Left ventricle myocardium superior (tissue), 1 donor: ENCODE data around the gene SANBR. TPM values are rescaled to one million over a fixed set of nuclear protein-coding genes. Genes with fewer than 3 reads are reported as not detected.
"Not testable (repeated sequence)": the region's sequence is repeated elsewhere in the genome, so short reads cannot be mapped to it uniquely, and the experiment has no call there.

Source experiments
- ATAC-seq: fragments of 200-7000 bp; cut with Tn5 transposase; one replicate; pipeline ENCODE4 v1.9.1; 2020; ENCODE audit warnings: mild to moderate bottlenecking, moderate library complexity
- DNase-seq: peaks from one replicate; pipeline ENCODE4 v3.0.0-alpha.2; 2020
- intact Hi-C: fragments of 100-400 bp; cut with micrococcal nuclease; formaldehyde crosslinking; loops from one replicate; pipeline ENCODE4 v1.11.0; 2022
- long read RNA-seq: library from polyadenylated mRNA; unstranded; transcript quantifications from one replicate; pipeline ENCODE4 v2.0.0, GENCODE V29; 2021
- total RNA-seq: library from RNA; stranded (reverse); fragmentation: NEBNext Ultra II Directional; extraction: Animal tissue kit (Norgen Biotek cat#: 25700); gene quantifications from one replicate; pipeline ENCODE4 v1.2.1, GENCODE V29; 2021
- donor health status: DM: no; HTN: yes; CAD: no; lungs with severe emphysema.

The SANBR gene
- 6.4 TPM for total RNA-seq
- long read RNA-seq, full-length matches to known transcripts = 2 of 9 reads
- long read RNA-seq, partial matches to known transcripts = 4 of 9 reads
- long read RNA-seq, other reads (novel, unspliced or antisense) = 3 of 9 reads

GRCh38 chr2:61065714-61066709 lies at the start of gene SANBR:
Gene SANBR, plus strand, starts transcription at chr2:61065871. Its CDS starts 4,480 bp downstream, at chr2:61070351.
- ATAC-seq (peak; percentile 99), DNase-seq (peak; percentile 93)
- intact Hi-C loops = no loop called here

GRCh38 chr2:61015976-61016375 lies 49.7 kb upstream of the SANBR start:
- DNase-seq (no peak), ATAC-seq (no peak)
- intact Hi-C loops = no loop called here

- intact Hi-C loops = no loop called here
- ATAC-seq (no peak), DNase-seq (no peak)
Measured at GRCh38 chr2:61016392-61017002, 49.2 kb upstream of the SANBR start.

- peak; percentile 91 for ATAC-seq
- intact Hi-C loops = no loop called here
- DNase-seq = peak; percentile 72
Measured at GRCh38 chr2:61017003-61017555, 48.6 kb upstream of the SANBR start.

GRCh38 chr2:61017556-61018317 lies 47.9 kb upstream of the SANBR start, which contains the start of the genes PEX13 and PUS10:
Gene PEX13, plus strand, starts transcription at chr2:61017720. Its CDS starts 40 bp downstream, at chr2:61017760.
Gene PUS10, minus strand, starts transcription at chr2:61018255. Its CDS starts 6,365 bp downstream, at chr2:61011890.
- intact Hi-C loops = no loop called here
- ATAC-seq (peak; percentile 97), DNase-seq (peak; percentile 83)

GRCh38 chr2:61018318-61018755 lies 47.3 kb upstream of the SANBR start:
- DNase-seq (no peak), ATAC-seq (no peak)
- intact Hi-C loops = no loop called here

GRCh38 chr2:61018798-61019197 lies 46.9 kb upstream of the SANBR start:
- no peak for ATAC-seq
- no peak for DNase-seq
- intact Hi-C loops = no loop called here

GRCh38 chr2:61021228-61021660 lies 44.4 kb upstream of the SANBR start:
- ATAC-seq (no peak), DNase-seq (no peak)
- intact Hi-C loops = no loop called here

- DNase-seq (no peak), ATAC-seq (no peak)
- intact Hi-C loops = no loop called here
Measured at GRCh38 chr2:61023670-61024069, 42.0 kb upstream of the SANBR start.

GRCh38 chr2:61029533-61029932 lies 36.1 kb upstream of the SANBR start:
- ATAC-seq (no peak), DNase-seq (no peak)
- intact Hi-C loops = no loop called here

- intact Hi-C loops, DNase-seq, ATAC-seq: not testable (repeated sequence)
Measured at GRCh38 chr2:61034592-61034991, 31.1 kb upstream of the SANBR start.

GRCh38 chr2:61036643-61037042 lies 29.0 kb upstream of the SANBR start:
- DNase-seq, intact Hi-C loops, ATAC-seq: not testable (repeated sequence)

GRCh38 chr2:61042807-61043206 lies 22.9 kb upstream of the SANBR start:
- ATAC-seq (peak; percentile 77), DNase-seq (no peak)
- intact Hi-C loops = no loop called here

- intact Hi-C loops = no loop called here
- no peak for DNase-seq
- ATAC-seq = peak; percentile 87
Measured at GRCh38 chr2:61044636-61045035, 21.0 kb upstream of the SANBR start.

- DNase-seq (no peak), ATAC-seq (no peak)
- intact Hi-C loops = no loop called here
Measured at GRCh38 chr2:61045226-61045625, 20.4 kb upstream of the SANBR start.

- no peak for ATAC-seq
- DNase-seq = no peak
- intact Hi-C loops = loop anchor here (2.0 kb wide), 1 partner anchor 33 kb away; no protein-coding TSS in a partner anchor
Measured at GRCh38 chr2:61045999-61046398, 19.7 kb upstream of the SANBR start.

GRCh38 chr2:61055557-61055956 lies 10.1 kb upstream of the SANBR start:
- intact Hi-C loops = no loop called here
- DNase-seq (no peak), ATAC-seq (no peak)

- intact Hi-C loops = no loop called here
- ATAC-seq (no peak), DNase-seq (no peak)
Measured at GRCh38 chr2:61057562-61057961, 8.1 kb upstream of the SANBR start.

- intact Hi-C loops = no loop called here
- ATAC-seq (no peak), DNase-seq (no peak)
Measured at GRCh38 chr2:61059382-61059781, 6.3 kb upstream of the SANBR start.
